Measurements from ENCODE around the gene PTCRA.

PTCRA gene, protein sequence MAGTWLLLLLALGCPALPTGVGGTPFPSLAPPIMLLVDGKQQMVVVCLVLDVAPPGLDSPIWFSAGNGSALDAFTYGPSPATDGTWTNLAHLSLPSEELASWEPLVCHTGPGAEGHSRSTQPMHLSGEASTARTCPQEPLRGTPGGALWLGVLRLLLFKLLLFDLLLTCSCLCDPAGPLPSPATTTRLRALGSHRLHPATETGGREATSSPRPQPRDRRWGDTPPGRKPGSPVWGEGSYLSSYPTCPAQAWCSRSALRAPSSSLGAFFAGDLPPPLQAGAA

DNA sequence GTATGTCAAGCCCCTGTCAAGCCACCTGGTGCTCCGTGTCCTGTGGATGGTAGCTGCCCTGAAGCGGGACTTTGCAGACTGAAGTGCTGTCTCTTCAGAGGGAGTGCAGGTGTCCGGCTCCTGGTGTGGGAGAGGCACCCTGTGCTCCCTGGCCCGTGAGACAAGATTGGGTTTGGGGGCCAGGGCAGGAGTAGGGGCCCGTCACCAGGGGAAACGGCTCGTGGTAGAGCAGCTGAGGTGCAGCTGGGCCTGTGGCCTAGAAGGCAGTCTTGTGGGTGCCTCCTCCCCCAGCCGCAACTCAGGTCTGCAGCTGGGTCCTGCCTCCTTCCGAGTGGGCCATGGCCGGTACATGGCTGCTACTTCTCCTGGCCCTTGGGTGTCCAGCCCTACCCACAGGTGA, at the start of gene PTCRA:
Gene PTCRA (plus strand): TSS at position 322 of the 400 bp plus-strand sequence. CDS start 17 bp downstream, at position 339.
- H2AFZ ChIP-seq (ENCODE audit: low read length): no peak within 1 kb of the TSS
- no peak within 1 kb of the TSS for H3K9ac ChIP-seq (ENCODE audit: low read length)
- H3K4me2 ChIP-seq (ENCODE audit: low read length): no peak within 1 kb of the TSS; the same call in 1 of the 2 replicates

DNA sequence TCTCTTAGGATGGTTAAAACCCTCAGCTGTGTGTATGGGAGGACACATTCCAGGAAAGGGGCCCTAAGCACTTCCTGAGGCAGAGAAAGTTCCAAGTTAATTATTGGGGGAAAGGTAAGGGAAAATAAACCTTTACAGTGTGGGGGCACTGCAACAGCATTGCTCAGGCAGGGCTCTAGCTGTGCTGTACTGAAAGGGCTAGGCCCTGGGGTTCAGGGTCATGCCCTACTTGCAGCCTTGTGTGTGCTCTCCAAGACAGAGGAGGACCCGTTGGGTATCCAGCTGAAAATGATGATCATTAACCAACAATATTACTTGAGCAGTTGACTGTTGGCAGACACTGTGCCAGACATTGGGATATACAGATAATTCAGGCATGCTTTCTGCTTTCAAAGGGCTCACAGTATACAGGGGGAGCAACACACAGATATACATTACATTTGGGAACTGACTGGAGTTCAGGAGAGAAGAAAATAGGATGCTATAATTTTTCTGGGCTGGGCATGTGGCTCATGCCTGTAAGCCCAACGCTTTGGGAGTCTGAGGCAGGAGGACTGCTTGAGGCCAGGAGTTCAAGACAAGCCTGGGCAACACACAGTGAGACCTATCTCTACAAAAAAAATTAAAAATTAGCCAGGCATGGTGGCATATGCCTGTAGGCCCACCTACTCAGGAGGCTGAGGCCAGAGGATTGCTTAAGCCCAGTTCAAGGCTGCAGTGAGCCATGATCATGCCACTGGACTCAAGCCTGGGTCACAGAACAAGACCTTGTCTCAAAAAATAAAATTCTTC, 45.5 kb upstream of the PTCRA start:
- H3K9me2 ChIP-seq (ENCODE audit: low read depth, low read length): no peaks in the 10 kb centered on the region
- H3K4me3 ChIP-seq (ENCODE audit: low read depth, low read length, poor library complexity, severe bottlenecking): no peak overlapping the region
- no peaks in the 10 kb centered on the region for H3K27me3 ChIP-seq (ENCODE audit: insufficient read depth, low read length)
- no peak overlapping the region for H2AFZ ChIP-seq (ENCODE audit: low read length)
- no peaks in the 10 kb centered on the region for H3K9me3 ChIP-seq (ENCODE audit: low read length)
- H3K36me3 ChIP-seq (ENCODE audit: insufficient read depth, low read length): peaks cover 33% of the 10 kb centered on the region; the same call in 1 of the 2 replicates
- no peak overlapping the region for H3K9ac ChIP-seq (ENCODE audit: low read length)
- no peaks in the 10 kb centered on the region for H4K20me1 ChIP-seq (ENCODE audit: insufficient read depth, low read length)
- peaks cover 12% of the 10 kb centered on the region for H3K4me1 ChIP-seq (ENCODE audit: insufficient read depth, low read length, severe bottlenecking)
- H3K79me2 ChIP-seq (ENCODE audit: insufficient read depth, low read length): no peaks in the 10 kb centered on the region
- no peak for TF ChIP-seq EZH2 (IDR thresholded peaks at IDR 0.05; ENCODE audit: borderline replicate concordance, low read length)
- TF ChIP-seq, protein P1, sequence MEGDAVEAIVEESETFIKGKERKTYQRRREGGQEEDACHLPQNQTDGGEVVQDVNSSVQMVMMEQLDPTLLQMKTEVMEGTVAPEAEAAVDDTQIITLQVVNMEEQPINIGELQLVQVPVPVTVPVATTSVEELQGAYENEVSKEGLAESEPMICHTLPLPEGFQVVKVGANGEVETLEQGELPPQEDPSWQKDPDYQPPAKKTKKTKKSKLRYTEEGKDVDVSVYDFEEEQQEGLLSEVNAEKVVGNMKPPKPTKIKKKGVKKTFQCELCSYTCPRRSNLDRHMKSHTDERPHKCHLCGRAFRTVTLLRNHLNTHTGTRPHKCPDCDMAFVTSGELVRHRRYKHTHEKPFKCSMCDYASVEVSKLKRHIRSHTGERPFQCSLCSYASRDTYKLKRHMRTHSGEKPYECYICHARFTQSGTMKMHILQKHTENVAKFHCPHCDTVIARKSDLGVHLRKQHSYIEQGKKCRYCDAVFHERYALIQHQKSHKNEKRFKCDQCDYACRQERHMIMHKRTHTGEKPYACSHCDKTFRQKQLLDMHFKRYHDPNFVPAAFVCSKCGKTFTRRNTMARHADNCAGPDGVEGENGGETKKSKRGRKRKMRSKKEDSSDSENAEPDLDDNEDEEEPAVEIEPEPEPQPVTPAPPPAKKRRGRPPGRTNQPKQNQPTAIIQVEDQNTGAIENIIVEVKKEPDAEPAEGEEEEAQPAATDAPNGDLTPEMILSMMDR (IDR thresholded peaks at IDR 0.05; ENCODE audit: low read length): no peak
- no peak overlapping the region for H3K4me2 ChIP-seq (ENCODE audit: low read length)
- no peak overlapping the region for H3K27ac ChIP-seq (ENCODE audit: low read depth, low read length, poor library complexity, severe bottlenecking)
- no peaks in the 10 kb centered on the region for H3F3A ChIP-seq (ENCODE audit: insufficient read depth, low read length)

More for the DNA sequence above, at the start of gene PTCRA:
- Histone ChIP-seq H3K79me2 (ENCODE audit: insufficient read depth, low read length) (no peaks in the 10 kb centered on the region), H3K4me1 (ENCODE audit: insufficient read depth, low read length, severe bottlenecking) (peaks cover 9% of the 10 kb centered on the region), H4K20me1 (ENCODE audit: insufficient read depth, low read length) (no peaks in the 10 kb centered on the region), H3K27me3 (ENCODE audit: insufficient read depth, low read length) (no peaks in the 10 kb centered on the region), H3K9me3 (ENCODE audit: low read length) (no peaks in the 10 kb centered on the region), H3K36me3 (ENCODE audit: insufficient read depth, low read length) (no peaks in the 10 kb centered on the region), H3K27ac (ENCODE audit: low read depth, low read length, poor library complexity, severe bottlenecking) (peak within 1 kb of the TSS; percentile 39), H3F3A (ENCODE audit: insufficient read depth, low read length) (no peaks in the 10 kb centered on the region), H3K4me3 (ENCODE audit: low read depth, low read length, poor library complexity, severe bottlenecking) (no peak within 1 kb of the TSS), H3K9me2 (ENCODE audit: low read depth, low read length) (no peaks in the 10 kb centered on the region)
- TF ChIP-seq, protein P1 (IDR thresholded peaks at IDR 0.05; ENCODE audit: low read length): no peak

DNA sequence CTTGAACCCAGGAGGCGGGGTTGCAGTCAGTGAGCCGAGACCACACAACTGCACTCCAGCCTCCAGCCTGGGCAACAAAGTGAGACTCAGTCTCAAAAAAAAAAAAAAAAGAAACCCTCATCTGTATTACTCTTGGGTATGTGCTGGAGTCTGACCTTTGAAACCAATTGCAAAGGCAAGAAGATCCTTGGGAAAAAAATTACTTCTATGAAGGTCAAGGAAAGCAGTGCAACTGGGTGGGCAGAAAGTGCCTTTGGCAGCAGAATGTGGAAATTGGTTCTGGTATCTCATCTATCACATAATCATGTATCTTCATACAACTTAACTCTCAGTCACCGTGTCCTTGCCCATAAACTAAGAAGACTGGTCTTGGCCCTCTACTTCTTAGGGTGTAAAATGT, 44.1 kb upstream of the PTCRA start:
- Histone ChIP-seq H3K36me3 (ENCODE audit: insufficient read depth, low read length) (peaks cover 21% of the 10 kb centered on the region; the same call in 1 of the 2 replicates), H3K27ac (ENCODE audit: low read depth, low read length, poor library complexity, severe bottlenecking) (peak overlapping the region; percentile 75), H3K79me2 (ENCODE audit: insufficient read depth, low read length) (no peaks in the 10 kb centered on the region), H3F3A (ENCODE audit: insufficient read depth, low read length) (no peaks in the 10 kb centered on the region), H3K9ac (ENCODE audit: low read length) (0 out of 2 replicates have a peak overlapping the region, but pooled peaks have one; percentile 23), H3K9me2 (ENCODE audit: low read depth, low read length) (no peaks in the 10 kb centered on the region), H3K4me3 (ENCODE audit: low read depth, low read length, poor library complexity, severe bottlenecking) (no peak overlapping the region), H4K20me1 (ENCODE audit: insufficient read depth, low read length) (no peaks in the 10 kb centered on the region), H3K4me2 (ENCODE audit: low read length) (no peak overlapping the region), H3K27me3 (ENCODE audit: insufficient read depth, low read length) (no peaks in the 10 kb centered on the region), H3K4me1 (ENCODE audit: insufficient read depth, low read length, severe bottlenecking) (peaks cover 12% of the 10 kb centered on the region), H2AFZ (ENCODE audit: low read length) (no peak overlapping the region), H3K9me3 (ENCODE audit: low read length) (no peaks in the 10 kb centered on the region)
- no peak for TF ChIP-seq EZH2 (IDR thresholded peaks at IDR 0.05; ENCODE audit: borderline replicate concordance, low read length)
- TF ChIP-seq, protein P1 (IDR thresholded peaks at IDR 0.05; ENCODE audit: low read length): no peak

All from OCI-LY1 (cell line).